NAMALWA (cell line): ENCODE results near the gene PPP3CA.
"Not testable (repeated sequence)": the region's sequence is repeated elsewhere in the genome, so short reads cannot be mapped to it uniquely, and the experiment has no call there.

Experiments used
- DNase-seq: peaks from one replicate; pipeline ENCODE4 v3.0.0-alpha.2; 2015; ENCODE audit warnings: low spot score

The PPP3CA gene

DNA sequence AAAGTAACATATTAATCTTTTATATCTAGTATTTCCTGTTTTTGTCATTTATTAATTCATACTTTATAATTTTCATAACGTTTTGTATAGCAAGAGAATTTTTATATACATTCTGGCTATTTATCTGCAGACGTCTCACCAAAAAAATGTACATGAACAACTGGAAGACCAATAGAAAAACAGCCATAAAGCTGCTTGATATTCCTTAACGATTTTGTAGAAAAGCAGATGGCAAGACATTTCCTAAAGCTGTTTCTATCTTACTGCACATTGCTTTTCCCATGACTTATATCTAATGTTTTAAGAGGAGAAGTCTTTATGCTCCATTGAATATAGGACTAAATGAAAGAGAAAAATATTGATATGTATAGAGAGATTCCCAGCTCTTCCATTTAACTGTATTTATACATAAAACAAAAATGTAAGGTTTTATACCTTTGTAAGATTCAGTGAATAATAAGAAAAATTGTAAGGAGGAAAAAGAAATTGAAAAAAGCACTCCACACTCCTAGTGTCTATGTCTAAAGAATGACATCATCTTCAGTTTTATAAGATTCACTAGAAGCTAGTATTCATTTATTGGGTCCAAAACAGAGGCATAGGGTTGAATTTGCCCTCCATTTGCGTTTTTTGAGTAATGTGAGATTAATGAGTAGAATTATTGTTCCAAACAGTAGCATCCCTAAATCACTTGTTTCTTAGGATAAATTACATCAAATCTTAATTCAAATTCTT is 248.5 kb downstream of the PPP3CA start:
- DNase-seq, result no peak

DNA sequence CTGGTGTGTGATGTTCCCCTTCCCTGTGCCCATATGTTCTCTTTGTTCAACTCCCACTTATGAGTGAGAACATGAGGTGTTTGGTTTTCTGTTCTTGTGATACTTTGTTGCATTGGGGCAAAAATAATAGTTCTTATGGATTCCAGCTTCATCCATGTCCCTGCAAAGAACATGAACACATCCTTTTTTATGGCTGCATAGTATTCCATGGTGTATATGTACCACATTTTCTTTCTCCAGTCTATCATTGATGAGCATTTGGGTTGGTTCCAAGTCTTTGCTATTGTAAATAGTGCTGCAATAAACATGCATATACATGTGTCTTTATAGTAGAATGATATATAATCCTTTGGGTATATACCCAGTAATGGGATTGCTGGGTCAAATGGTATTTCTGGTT is 254.7 kb downstream of the PPP3CA start:
- DNase-seq, result not testable (repeated sequence)

DNA sequence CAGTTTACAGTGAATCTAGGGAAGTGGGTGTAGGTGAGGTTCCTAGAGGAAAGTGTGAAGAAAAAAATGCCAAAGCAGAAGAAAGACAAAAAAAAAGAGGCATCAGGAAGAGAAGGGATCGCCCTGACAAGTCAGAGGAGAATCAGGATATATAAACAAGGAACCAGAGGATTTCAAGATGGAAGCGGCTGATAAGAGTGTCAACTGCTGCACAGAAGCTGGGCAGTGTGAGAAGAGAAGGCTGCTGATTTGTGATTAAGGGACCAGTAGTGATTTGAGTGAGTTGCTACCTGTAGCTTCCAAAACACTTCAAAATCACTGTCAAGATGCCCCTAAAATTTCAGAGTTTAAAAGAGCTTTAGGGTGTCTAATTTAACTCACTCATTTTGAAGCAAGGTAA is 258.2 kb downstream of the PPP3CA start:
- DNase-seq, result no peak

DNA sequence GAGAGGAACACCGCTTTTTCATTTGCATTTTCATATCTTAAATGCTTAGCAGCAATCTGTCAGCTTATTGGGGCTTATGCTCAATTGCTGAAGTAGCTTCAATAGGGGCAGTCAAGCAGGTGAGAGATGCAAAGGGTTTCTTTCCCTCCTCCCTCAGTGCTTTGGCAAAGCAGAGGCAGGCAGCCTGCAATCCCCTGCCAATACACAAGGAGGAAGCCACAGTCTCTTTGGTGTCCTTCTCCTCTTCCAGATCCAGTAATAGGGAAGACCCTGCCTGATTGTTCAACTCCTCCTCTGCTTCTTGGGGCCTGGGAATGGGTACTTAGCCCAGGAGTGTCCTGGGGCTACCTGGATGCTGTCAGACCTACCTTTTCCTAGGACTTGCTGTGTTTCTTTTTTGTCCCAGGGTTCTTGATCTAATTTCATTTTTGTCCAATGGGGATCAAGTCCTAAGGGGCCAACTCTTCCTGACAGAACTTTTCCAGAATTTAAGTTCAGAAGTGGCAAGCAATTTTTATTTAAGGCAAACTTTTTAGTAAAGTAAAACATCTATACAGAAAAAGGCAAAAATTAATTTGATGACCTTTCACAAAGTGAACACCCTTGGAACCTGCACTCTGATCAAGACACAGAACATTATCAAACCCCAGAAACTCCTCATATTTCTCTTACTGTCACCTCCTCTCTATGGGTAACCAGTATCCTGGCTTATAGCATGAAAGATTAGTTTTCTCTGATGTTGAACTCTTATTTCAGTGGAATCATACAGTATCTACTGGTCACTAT is 260.3 kb downstream of the PPP3CA start:
- DNase-seq, result peak; percentile 18

DNA sequence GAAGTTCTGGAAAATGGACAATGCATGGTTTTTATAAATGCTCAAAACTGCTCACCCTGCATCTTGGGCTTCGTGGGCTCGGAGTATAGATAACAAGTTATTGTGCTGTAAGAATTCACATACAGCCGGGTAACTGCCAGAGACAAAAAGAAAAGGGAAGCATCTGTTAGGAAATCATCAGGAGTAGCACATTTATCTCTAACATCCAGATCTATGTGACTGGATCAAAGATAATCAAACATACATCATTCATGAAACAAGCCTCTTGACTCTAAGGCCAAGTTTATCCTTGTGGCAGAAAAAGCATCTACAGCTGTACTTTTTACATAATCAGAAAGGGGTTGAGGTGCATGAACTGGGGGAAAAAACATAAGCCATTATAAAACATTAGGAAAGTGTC is 264.2 kb downstream of the PPP3CA start:
- DNase-seq, result no peak

DNA sequence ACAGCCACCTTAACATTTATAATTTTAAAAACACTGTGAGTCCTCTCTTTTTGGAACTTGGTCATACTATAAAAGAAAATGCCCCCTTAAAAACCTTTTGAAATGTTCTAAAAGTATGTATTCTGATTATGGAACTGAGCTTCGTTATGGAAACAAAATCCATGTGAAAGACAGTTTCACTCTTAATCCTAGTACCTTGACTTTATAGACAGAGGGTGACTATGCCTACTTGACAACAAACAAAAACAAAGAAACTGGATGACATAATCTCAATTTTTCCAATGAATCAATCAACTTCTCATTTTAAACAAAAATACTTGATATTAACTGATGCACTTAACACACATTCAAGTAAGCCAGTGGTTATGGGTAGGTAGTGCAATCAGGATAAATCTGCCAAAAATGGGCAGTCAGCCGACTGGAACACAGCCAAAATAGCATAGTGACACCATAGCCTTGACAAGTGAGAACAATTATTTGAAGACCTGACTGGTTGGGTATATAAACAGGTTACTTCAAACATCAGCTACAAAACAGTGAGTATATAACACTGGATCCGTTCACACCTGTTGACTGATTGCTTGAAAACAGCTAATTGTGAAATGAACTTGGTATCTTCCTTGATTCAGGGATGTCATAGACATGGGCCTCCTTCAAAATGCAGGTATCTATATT is 265.5 kb downstream of the PPP3CA start:
- no peak for DNase-seq

DNA sequence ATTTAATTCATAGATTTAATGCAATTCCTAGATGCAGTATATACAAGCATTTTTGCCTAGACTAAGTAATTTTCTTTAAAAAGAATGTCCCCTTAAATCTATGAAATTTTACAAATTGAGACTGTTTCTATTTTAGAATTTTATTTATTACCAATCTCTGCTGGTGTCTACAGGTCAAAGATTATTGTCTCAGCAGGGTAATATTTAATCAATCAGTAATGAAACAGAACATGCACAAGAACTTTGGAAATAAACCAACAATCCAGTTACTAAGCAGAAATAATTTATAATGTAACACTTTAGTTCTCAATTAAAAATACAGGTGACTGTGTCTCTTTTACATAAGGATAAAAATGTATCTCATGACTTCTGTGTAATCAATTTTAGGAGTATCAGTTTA is 266.2 kb downstream of the PPP3CA start:
- no peak for DNase-seq

DNA sequence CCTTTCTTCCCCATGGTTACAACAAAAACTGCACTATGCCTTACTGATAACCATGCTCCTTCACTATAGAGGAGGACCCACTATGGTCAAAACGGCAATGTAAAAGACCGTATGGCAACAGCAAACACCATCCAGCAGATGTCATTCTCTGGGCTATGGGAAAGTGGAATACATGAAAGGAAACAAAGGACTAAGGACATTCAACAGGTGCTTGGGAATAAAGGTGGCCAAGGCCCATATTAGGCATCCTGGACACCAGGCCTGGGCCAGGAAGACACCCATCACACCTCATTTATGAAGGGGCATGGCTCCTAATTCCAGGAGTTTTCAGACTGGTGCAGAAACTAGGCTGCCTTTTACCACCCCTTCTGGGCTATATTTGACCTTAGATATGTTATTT is 268.4 kb downstream of the PPP3CA start:
- DNase-seq, result no peak

DNA sequence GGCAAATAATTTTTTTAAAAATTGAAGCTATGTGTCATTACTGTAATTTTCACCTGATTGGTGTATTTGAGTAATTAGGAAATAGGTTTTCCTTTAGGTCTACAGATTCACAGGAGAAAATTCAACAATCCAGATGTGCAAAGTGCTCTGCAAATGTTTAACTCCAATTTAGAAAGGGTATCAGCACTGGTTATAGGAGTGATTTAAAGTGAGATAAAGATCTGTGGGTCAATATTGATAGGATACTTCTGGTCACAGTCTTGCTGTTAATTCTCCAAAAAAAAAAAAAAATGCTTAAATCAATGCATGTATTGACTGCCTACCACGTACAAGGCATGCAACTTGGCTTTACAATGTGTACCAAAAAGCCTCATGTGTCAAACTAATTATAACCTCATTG is 271.3 kb downstream of the PPP3CA start:
- DNase-seq, result no peak

DNA sequence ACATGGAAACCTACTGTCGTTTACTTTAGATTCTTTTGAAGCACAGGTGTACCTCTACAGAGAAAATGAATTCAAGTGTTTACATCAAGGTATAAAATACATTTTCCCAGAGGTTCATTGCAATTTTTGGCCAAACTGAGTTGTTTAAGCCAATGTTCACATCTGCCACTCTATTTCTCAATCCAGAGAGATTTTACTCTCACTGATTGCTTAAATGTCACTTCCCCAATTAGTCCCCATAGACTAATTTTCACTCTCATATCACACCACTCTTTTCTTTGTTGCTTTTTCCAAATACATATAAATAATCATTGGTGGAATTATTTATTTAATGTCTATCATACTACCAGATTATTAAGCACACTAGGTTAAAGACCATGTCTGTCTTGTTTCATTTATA is 271.8 kb downstream of the PPP3CA start:
- no peak for DNase-seq

DNA sequence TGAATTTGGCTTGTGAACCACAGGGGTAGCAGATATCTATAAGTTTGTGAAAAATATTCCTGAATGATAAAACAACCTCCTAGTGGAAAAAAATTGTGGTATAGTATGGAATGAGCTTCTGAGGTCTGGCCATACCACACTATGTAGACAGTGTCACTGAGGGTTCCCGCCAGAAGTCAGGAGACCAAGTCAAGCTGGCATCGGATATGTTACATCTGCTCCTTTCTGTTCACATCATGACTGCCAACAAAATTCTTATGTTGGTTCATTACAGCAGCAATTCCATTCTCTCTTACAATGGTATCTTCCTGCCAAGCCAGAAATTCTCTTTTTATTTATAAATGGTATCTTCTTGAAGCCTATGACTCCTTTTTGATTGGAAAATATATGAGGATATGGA is 273.0 kb downstream of the PPP3CA start:
- no peak for DNase-seq

DNA sequence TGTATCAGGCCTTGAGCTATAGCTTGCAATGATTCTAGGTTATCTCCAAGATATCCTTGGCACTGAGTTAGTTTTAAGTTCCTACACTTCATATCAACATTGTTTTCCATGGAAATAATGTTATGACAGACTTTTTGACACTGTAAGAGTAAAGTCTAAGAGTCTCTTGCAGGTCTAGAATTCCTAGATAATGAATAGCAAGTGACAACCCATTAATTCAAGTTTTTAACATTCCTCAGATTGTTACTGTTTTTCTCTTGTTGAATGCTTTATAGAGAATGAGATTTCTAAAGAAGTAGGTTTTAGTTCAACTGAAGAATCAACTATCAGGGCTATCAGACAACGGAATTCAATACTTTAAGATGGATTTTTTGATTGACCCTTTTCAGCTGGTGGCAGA is 276.1 kb downstream of the PPP3CA start:
- DNase-seq, result no peak

DNA sequence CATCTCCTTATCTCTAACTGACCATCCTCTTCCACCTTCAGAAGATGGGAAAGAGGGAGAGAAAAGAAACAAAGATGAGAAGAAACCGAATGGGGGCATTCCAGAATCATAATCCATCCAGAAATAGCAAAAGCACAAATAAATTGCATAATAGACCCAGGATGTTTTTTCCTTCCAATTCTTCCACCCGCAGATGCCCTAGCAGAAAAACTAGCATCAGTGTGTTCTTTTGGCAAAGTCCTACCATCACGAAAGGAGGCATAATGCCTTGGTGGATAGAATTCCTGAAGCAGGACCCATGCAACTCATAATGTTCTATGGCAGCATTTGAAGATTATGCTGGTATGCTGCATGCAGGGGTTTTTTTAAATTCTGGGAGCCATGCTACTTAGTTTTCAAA is 279.2 kb downstream of the PPP3CA start:
- DNase-seq, result no peak

DNA sequence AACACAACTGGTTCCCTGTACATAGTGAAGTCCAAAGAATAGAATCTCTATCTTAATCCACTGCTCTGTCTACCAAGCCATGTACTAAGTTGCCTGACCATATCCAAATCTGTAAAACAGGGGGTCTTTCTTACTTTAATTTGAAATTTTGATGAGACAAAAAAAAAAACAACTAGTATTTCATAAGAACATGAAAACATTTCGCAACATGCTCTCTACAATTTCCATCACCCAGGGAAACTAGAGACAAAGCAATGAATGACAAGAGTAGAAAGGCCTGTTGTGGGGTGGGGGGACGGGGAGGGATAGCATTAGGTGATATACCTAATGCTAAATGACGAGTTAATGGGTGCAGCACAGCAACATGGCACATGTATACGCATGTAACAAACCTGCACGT is 279.9 kb downstream of the PPP3CA start:
- DNase-seq, result no peak

DNA sequence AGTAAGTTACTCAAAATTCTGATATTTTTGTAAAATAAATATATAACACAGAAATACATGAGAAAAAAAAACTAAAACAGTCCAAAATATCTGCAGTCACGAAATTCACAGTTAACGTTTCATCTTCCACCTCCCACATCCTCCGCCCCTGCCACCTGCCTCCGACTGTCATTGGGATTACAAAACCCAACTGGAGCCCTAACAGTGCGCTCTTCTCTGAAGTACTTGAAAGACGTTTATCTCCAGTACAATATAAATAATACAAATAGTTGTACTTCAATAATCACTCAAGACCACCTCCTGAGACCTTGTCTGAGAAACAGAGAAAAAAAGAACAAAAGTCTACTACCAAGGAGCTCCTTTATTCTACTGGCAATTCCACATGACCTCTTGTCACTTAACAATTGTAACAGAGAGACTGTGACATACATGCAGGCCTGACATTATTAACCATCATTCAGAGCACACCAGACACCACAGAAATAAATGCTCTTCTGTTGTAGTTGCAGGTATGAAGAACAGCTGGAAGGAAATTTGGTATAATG is 280.6 kb downstream of the PPP3CA start:
- DNase-seq, result no peak

DNA sequence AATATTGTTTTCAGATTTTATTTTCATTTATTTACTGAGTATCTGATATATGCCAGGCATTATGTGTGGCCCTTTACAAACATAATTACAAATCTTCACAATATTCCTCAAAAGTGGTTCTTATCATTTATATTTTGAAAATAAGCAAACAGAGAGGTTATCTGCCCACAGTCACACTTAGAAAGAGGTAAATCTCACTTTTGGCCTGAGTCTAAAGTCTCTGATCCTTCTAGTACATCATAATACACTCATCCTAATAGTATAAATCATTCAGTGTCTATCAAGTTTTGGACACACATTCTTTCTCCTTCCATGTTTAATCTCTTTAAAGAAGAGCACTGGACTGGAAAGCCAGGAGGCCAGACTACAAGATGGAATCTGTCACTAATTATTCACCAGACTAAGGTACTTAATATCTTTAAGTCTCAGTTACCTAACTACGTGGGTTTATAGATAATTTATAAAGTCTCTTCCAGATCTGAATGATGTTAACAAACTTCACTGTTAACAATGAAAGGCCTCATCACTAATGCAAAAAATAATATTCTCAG is 281.3 kb downstream of the PPP3CA start:
- no peak for DNase-seq

DNA sequence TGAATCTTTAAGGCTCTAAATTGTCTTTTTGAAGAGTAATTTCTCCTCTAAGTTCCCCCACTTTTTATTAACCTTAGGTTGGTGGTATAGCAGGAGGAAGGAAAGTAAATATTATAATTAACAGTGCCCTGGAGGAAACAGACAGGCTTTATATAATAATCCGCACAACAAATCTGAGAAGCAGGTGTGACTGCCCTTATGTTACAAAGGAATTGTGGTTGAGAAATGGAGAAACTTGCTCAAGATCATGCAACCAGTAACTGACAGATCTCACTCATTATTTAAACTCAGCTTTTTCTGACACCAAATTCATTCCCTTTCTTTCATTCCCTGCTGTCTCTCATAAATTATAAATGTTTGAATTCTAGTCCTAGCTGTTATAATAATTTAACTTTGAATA is 282.0 kb downstream of the PPP3CA start:
- DNase-seq, result no peak

DNA sequence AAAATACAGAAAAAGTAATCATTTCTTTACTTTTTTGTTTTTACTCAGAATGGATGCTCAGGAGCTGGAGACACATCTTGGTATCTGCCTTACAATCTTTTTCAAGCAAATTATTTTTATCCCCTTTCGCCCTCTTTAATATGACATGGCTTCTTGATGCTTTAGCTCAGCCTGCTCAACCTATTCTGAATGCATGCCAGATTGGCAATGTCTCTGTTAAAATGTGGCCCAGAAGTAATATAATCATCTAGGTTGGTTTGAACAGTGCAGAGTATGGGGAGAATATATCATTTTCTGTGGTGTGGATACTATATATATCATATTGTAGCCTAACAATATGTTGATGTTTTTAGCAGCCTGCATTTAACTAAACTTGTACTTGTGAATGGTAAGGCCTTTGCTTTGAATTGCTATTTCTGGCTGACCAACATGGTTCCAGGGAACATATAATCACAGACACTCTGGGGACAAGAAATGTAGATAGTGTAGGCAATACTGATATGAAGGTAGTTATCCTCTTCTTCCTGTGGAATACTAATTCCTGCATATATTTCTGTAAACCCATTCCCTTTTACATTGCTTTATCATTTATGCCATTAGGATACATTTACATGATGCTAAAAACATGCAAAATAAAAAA is 282.7 kb downstream of the PPP3CA start:
- no peak for DNase-seq

DNA sequence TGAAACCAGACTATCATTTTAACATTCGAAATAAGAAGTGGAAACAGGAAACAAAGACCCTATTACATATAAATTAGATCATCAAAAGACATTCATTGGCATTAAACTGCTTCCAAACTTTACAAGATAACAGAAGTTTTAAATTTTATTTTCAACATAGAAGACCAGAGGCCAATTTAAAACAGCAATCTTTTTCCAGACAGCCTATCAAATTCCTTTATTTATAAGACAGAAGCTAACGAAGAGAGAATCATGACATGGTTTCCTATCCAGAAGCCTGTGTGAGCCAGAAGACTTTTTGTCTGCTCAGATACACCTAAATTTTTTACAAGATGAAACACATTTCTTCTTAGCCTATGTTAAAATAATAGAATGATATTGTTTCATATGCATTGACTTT is 291.9 kb downstream of the PPP3CA start:
- no peak for DNase-seq

DNA sequence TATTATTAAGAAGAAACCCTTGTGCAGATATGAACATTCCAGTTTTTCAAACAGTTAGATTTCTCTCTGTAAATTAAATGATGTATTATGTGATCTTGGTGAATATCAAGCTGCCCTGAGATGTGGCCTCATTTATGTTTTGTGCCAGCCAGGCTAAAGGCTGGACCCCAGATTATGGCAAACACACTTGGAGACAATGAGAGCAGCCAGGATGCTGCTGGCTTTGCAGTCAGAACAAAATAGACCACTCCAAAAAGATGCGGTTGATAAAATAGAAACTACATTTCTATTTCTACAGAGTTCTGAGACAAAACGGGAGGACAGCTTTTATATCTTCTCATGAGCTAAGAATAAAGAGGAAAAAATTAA is 296.5 kb downstream of the PPP3CA start:
- no peak for DNase-seq

DNA sequence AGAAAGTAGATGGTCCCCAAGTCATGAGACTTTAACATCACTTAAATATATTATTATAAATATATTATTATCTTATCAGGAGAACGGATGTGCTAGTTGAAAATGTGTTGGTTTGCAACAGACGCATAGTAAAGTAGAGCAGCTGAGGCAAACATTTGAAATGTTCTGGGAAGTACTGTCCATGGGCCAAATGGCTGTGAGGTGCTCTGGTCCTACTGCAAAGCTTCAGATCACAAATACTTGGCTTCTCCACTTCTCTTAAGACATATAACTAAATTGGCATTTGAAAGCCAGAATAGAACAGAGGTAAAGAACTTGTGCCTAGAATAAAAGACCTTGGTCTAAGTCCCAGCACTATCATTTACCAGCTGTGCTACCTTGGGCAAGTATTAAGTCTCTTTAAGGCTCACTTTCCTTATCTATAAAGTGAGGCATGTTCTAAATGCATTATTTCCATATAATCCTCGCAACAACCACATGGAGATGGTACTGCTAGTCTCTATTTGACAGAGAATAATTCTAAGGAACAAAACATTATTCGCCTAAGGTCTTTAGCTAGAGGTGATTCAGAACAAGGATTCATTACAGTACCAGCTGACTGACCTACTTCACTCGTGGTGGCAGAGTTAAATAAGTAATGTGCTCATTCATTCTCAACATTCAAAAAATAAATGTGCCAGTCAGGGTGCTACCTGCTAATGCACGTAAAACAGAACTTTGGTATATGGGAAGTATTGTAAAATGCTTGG is 297.1 kb downstream of the PPP3CA start:
- no peak for DNase-seq
